HepG2 (cell line): ENCODE data around the gene NLRC4. TPM values are rescaled to one million over a fixed set of nuclear protein-coding genes. Genes with fewer than 3 reads are reported as not detected.

Experiments used
- ATF4 ChIP-seq, 2 experiments: fragments of 450-650 bp in 1 of 2; sonication (generic) in 1 of 2; formaldehyde crosslinking; IDR thresholded peaks; 2 replicates each; pipeline versions ENCODE4 v1.5.0 to v1.8.0; 2020 to 2022; ENCODE audit warnings: mild to moderate bottlenecking in 1 of 2, missing genetic modification reagents in 1 of 2
- CCAR2 ChIP-seq: fragments of 200-400 bp; formaldehyde crosslinking; optimal IDR thresholded peaks from 2 replicates; pipeline ENCODE3; 2018; ENCODE audit warnings: low read depth, mild to moderate bottlenecking, low read length, moderate library complexity
- CEBPB ChIP-seq: IDR thresholded peaks from 2 replicates; pipeline ENCODE4 v1.6.1; 2011; ENCODE audit warnings: low read depth, low read length, improper control_type of control experiment, borderline replicate concordance
- FLYWCH1 ChIP-seq: sonication (generic); formaldehyde crosslinking; IDR thresholded peaks from 2 replicates; pipeline ENCODE4 v1.8.1; 2023; ENCODE audit warnings: mild to moderate bottlenecking, missing genetic modification reagents
- FOXC1 ChIP-seq: sonication (generic); formaldehyde crosslinking; IDR thresholded peaks from 2 replicates; pipeline ENCODE4 v1.8.0; 2022; ENCODE audit warnings: mild to moderate bottlenecking, missing genetic modification reagents, borderline replicate concordance
- GMEB1 ChIP-seq: sonication (generic); formaldehyde crosslinking; IDR thresholded peaks from 2 replicates; pipeline ENCODE4 v1.5.1; 2020; ENCODE audit warnings: missing genetic modification reagents, mild to moderate bottlenecking, borderline replicate concordance
- HNRNPH1 ChIP-seq: fragments of 200-400 bp; formaldehyde crosslinking; optimal IDR thresholded peaks from 2 replicates; pipeline ENCODE3; 2017; ENCODE audit warnings: mild to moderate bottlenecking, low read depth, low read length
- HNRNPL ChIP-seq: fragments of 200-400 bp; formaldehyde crosslinking; IDR thresholded peaks from 2 replicates; pipeline ENCODE4 v1.6.1; 2017; ENCODE audit warnings: mild to moderate bottlenecking, low read depth, low read length
- KDM6A ChIP-seq: IDR thresholded peaks from 2 replicates; pipeline ENCODE4 v1.6.1; 2016; ENCODE audit warnings: low read depth
- MAFF ChIP-seq: IDR thresholded peaks from 2 replicates; pipeline ENCODE4 v1.6.1; 2011; ENCODE audit warnings: low read depth, low read length, improper control_type of control experiment
- NFE2 ChIP-seq: sonication (generic); formaldehyde crosslinking; IDR thresholded peaks from 2 replicates; pipeline ENCODE4 v1.4.0; 2020; ENCODE audit warnings: missing genetic modification reagents
- NFIC ChIP-seq: IDR thresholded peaks from 2 replicates; pipeline ENCODE4 v1.6.1; 2012; ENCODE audit warnings: mild to moderate bottlenecking, low read length, inconsistent platforms
- NFKBIZ ChIP-seq: IDR thresholded peaks from 2 replicates; pipeline ENCODE4 v1.6.1; 2018; ENCODE audit warnings: missing genetic modification reagents, missing compliant biosample characterization
- PHF20 ChIP-seq: sonication (generic); formaldehyde crosslinking; IDR thresholded peaks from 2 replicates; pipeline ENCODE4 v1.5.0; 2020; ENCODE audit warnings: mild to moderate bottlenecking, missing genetic modification reagents
- SATB2 ChIP-seq: sonication (generic); formaldehyde crosslinking; IDR thresholded peaks from 2 replicates; pipeline ENCODE4 v1.5.0; 2020; ENCODE audit warnings: missing genetic modification reagents
- SRF ChIP-seq: IDR thresholded peaks from 2 replicates; pipeline ENCODE4 v1.6.1; 2011; ENCODE audit warnings: mild to moderate bottlenecking, low read depth, low read length, moderate library complexity
- ZFP41 ChIP-seq: sonication (generic); formaldehyde crosslinking; IDR thresholded peaks from 2 replicates; pipeline ENCODE4 v1.4.0; 2020; ENCODE audit warnings: mild to moderate bottlenecking, missing genetic modification reagents, borderline replicate concordance
- ZNF124 ChIP-seq: sonication (generic); formaldehyde crosslinking; IDR thresholded peaks from 2 replicates; pipeline ENCODE4 v1.4.0; 2020; ENCODE audit warnings: missing genetic modification reagents
- ZNF143 ChIP-seq: sonication (generic); formaldehyde crosslinking; IDR thresholded peaks from 2 replicates; pipeline ENCODE4 v1.4.0; 2020; ENCODE audit warnings: missing genetic modification reagents
- ZNF30 ChIP-seq: sonication (generic); formaldehyde crosslinking; IDR thresholded peaks from 2 replicates; pipeline ENCODE4 v1.5.0; 2020; ENCODE audit warnings: mild to moderate bottlenecking, missing genetic modification reagents
- ZNF331 ChIP-seq: sonication (generic); formaldehyde crosslinking; IDR thresholded peaks from 2 replicates; pipeline ENCODE4 v1.4.0; 2020; ENCODE audit warnings: missing genetic modification reagents
- ZNF382 ChIP-seq: sonication (generic); formaldehyde crosslinking; IDR thresholded peaks from 2 replicates; pipeline ENCODE4 v1.5.0; 2020; ENCODE audit warnings: missing genetic modification reagents, mild to moderate bottlenecking, borderline replicate concordance
- ZNF615 ChIP-seq: sonication (generic); formaldehyde crosslinking; IDR thresholded peaks from 2 replicates; pipeline ENCODE4 v1.5.0; 2020; ENCODE audit warnings: mild to moderate bottlenecking, missing genetic modification reagents, borderline replicate concordance
- ZNF740 ChIP-seq: sonication (generic); formaldehyde crosslinking; IDR thresholded peaks from 2 replicates; pipeline ENCODE4 v1.4.0; 2020; ENCODE audit warnings: missing genetic modification reagents
- polyA plus RNA-seq, 8 experiments: library from polyadenylated mRNA; depleted of rRNA in 3 of 8; stranded (reverse) in 7 of 8; unstranded in 1 of 8; fragments of >200 nt; fragmentation: Illumina TruSeq in 4 of 8; extraction: Trizol in 4 of 8; gene quantifications; 2 replicates each; pipeline versions ENCODE4 v1.2.1 to v1.2.3, GENCODE V29; 2011 to 2016; ENCODE audit warnings: low read depth in 4 of 8, missing spikeins in 1 of 8, mixed read lengths in 1 of 8; ENCODE audit not compliant: insufficient read depth in 1 of 8
- total RNA-seq, 5 experiments: library from RNA; depleted of rRNA; stranded (reverse); fragments of >200 nt; fragmentation: Illumina TruSeq; extraction: Trizol; gene quantifications; 2 replicates each; pipeline ENCODE4 v1.2.3, GENCODE V29; 2016; ENCODE audit warnings: low read depth in 1 of 5
- TF ChIP-seq, protein P1 (sequence below): sonication (generic); formaldehyde crosslinking; IDR thresholded peaks from 2 replicates; pipeline ENCODE4 v1.5.0; 2020; ENCODE audit warnings: missing genetic modification reagents
- TF ChIP-seq, protein P2 (sequence below): conservative IDR thresholded peaks from 2 replicates; pipeline ENCODE4 v1.6.1; 2018; ENCODE audit warnings: missing genetic modification reagents

Gene NLRC4
- total and polyA plus RNA-seq, 2 of the 13 experiments (the other 11 are each of a cell fraction or from before 2014, with no cell fraction given), result 0.15 to 0.29 TPM

GRCh38 chr2:32277674-32278477 is 13.2 kb upstream of the NLRC4 start, which contains the start of gene YIPF4 (continued):
- TF ChIP-seq, protein P1, sequence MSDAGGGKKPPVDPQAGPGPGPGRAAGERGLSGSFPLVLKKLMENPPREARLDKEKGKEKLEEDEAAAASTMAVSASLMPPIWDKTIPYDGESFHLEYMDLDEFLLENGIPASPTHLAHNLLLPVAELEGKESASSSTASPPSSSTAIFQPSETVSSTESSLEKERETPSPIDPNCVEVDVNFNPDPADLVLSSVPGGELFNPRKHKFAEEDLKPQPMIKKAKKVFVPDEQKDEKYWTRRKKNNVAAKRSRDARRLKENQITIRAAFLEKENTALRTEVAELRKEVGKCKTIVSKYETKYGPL (CRISPR knock-in tag), result no peak; the same call in 1 of the 2 replicates
- peak; percentile 54 for TF ChIP-seq ZNF143 (CRISPR knock-in tag)
- 0 out of 2 replicates have a peak, but pooled peaks have one; percentile 26 for TF ChIP-seq SATB2 (CRISPR knock-in tag)
- no peak; the same call in 1 of the 2 replicates for TF ChIP-seq ZNF740 (CRISPR knock-in tag)
- TF ChIP-seq GMEB1, result peak; percentile 73; the same call in 1 of the 2 replicates
- TF ChIP-seq, protein P2, sequence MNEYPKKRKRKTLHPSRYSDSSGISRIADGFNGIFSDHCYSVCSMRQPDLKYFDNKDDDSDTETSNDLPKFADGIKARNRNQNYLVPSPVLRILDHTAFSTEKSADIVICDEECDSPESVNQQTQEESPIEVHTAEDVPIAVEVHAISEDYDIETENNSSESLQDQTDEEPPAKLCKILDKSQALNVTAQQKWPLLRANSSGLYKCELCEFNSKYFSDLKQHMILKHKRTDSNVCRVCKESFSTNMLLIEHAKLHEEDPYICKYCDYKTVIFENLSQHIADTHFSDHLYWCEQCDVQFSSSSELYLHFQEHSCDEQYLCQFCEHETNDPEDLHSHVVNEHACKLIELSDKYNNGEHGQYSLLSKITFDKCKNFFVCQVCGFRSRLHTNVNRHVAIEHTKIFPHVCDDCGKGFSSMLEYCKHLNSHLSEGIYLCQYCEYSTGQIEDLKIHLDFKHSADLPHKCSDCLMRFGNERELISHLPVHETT (CRISPR knock-in tag), result peak; percentile 94
- TF ChIP-seq HNRNPH1, result no peak
- TF ChIP-seq MAFF, result no peak
- no peak for TF ChIP-seq KDM6A (CRISPR knock-in tag)
- TF ChIP-seq SRF, result no peak
- no peak; a peak in 1 of 4 replicates for TF ChIP-seq ATF4 (CRISPR knock-in tag; IDR thresholded peaks at IDR 0.05)
- peak; percentile 96 for TF ChIP-seq ZFP41 (CRISPR knock-in tag)
- no peak for TF ChIP-seq ZNF615 (CRISPR knock-in tag)
- peak; percentile 61 for TF ChIP-seq ZNF331
- 0 out of 2 replicates have a peak, but pooled peaks have one; percentile 41 for TF ChIP-seq FLYWCH1
- 0 out of 2 replicates have a peak, but pooled peaks have one; percentile 81 for TF ChIP-seq ZNF30 (CRISPR knock-in tag)
- TF ChIP-seq NFIC, result peak; percentile 81
- peak; percentile 98 for TF ChIP-seq PHF20 (CRISPR knock-in tag)
- peak; percentile 79; the same call in 1 of the 2 replicates for TF ChIP-seq NFKBIZ (CRISPR knock-in tag)
- no peak for TF ChIP-seq CEBPB
- no peak for TF ChIP-seq ZNF382 (CRISPR knock-in tag)
- TF ChIP-seq CCAR2, result no peak
- TF ChIP-seq FOXC1 (CRISPR knock-in tag), result peak; percentile 92
- no peak for TF ChIP-seq NFE2 (CRISPR knock-in tag)
- peak; percentile 82 for TF ChIP-seq ZNF124 (CRISPR knock-in tag)
- TF ChIP-seq HNRNPL, result 0 out of 2 replicates have a peak, but pooled peaks have one; percentile 15
